Ammon's horn (tissue), 1 donor: ENCODE results near the gene CA12.

Experiments
- DNase-seq: peaks from one replicate; pipeline ENCODE4 v3.0.0-alpha.2; 2016; ENCODE audit warnings: low spot score

The CA12 gene

DNA sequence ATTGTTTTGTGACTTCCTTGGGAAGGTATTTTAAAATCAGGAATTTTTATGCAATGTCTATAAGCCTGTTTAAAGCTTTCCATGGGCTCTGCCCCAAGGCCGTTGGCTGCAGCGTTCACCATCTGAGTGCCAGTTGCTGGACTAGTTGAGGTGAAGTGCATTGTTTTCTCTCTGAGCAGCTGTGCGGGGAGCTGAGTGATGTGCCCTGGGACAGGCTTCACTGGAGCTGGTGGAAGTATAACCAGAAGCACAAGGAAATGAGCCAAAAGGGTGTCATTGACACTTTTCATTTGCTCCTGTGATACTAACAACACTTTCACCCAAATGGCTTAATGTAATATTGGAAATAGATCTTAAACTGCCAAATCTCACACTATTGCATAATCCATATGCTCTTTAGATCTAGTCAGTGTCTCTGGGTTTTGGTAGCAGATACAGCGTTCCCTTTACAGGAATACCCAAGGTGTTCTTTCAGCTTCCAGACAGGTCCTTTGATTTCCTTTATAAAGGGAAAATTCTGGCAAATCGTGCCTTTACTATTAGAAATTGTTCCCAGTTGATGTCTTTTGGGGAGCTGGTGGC lies 75.1 kb downstream of the CA12 start:
- no peak for DNase-seq

DNA sequence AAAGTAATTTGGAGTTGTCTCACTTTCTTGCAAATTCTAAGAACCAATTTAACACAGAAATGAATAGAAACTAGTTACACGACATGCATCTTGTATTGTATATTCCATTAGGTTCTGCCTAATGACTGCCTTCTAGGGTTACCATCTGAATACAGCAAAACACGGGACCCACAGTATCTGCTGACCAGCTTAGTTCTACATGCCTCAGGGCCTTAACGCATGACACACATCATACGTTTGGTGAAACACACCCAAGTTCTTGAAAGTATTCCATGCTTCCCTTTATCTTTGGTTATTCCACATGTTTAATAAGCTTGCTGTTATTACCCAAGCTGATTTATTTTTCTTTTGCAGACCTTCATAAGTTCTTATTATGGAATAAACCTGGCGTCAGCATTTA lies 76.4 kb downstream of the CA12 start:
- no peak for DNase-seq

DNA sequence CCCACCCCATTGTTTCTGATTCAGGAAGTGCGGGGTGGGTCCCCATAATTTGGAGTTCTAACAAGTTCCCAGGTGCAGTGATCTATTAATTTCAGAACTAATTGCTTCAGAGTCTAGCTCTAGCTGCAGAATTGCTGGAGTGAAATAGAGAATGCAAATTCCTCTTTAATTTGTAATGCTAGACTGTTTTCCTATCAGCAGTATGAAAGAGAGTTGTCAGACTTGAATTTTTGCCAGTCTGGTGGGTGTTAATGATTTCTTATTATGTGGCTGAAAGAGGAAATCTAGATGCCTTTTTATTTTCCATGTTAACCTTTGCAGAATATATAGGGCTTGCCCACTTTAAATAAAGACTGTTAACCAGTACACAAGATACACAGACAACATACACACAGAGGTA lies 80.6 kb downstream of the CA12 start:
- DNase-seq: no peak

DNA sequence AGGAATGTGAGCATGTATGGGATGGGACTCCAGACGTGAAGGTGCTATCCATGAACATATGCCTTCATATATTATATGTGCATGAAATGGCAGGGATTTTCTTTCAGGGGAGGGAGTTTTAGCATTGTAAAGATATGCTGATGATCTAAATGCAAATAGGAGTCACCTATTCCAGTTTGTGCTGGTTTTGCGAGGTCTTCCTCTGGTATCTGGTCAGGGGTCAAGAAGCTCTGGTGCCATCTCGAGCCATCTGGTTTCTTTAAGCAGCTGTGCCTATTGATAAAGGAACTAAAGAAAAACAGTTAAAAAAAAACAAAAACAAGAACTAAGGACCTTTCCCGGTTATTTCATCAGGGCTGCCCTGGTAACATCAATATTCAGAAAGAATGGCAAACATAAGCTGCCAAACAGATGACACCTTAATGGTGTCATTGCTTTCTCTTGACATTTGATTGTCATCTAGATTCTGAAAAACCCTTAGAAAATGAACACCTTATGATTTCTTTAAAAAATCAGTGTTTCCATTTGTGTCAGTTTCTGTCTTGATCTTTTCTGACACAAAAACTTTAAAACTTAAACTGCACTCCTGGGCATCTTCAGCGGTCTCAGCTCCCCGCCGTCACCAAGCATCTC lies 81.6 kb downstream of the CA12 start:
- no peak for DNase-seq

DNA sequence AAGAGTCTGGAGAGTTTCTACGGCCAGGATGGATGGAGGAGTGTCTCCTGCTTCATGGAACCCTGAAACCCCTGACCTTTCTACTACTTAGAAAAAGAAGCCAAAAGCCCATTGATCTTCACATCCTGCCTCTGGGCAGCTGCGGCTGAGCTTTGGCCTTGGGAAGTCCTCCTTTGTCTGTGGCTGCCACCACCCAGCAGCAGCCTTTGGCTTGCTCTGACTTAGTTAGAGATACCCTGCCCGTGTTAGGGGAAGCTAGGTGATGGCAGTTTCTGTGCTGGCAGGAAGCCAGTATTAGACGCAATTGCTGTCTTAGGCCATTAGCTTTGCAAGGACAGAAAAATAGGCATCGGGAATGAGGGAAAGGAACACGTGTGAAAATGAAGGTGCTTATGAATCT lies 85.5 kb downstream of the CA12 start:
- no peak for DNase-seq

DNA sequence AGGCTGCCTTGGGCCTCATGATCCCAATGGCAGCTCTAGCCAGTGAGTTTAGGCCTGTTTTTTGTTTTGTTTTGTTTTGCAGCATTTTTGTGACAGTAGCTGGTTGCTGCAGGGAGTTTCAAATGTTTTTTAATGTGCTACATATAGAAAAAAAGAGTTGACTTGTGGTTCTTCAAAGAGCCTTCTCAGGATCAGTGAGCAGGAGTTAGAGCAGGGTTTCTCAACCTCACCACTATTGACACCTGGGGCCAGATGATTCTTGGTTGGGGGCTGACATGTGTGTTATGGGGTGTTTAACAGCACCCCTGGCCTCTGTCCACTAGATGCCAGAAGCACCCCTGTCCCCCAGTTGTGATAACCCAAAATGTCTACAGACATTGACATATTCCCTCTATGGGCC lies 86.3 kb downstream of the CA12 start:
- no peak for DNase-seq

DNA sequence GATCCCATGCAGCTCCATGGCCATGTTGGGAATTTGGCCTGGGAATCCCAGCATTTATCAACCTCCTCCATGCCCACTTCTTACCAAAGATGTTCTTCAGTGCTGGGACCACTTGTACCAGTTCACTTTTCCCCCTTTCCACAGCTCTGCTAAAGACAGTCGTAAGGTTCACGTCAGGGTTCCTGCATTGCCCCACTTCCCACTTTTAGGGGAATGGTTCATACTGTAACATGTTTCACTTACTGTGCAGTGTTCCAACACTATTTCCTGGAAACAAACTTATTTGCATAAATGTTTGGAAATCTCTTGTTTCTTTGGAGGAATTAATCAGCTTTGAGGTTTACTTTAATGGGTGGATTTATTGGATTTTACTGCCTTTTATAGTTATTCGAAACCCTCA lies 87.3 kb downstream of the CA12 start:
- no peak for DNase-seq

DNA sequence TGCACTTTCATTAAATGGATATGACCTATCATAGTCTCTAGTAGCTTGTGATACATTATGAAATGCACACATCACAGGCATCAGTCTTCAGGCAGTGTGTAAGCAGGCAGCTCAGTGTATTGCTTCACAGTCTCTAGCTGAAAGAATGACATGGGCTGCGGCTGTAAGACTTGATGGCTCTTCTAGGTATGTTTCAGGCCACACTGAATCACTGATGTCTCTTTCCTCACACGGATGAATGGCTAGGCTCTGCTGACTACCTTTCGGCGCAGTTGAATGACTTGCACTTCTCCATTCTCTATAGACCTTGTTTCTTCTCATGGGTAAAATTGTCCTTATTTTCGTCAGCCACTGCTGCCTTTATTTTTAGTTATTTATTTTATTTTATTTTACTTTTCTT lies 88.9 kb downstream of the CA12 start:
- no peak for DNase-seq

DNA sequence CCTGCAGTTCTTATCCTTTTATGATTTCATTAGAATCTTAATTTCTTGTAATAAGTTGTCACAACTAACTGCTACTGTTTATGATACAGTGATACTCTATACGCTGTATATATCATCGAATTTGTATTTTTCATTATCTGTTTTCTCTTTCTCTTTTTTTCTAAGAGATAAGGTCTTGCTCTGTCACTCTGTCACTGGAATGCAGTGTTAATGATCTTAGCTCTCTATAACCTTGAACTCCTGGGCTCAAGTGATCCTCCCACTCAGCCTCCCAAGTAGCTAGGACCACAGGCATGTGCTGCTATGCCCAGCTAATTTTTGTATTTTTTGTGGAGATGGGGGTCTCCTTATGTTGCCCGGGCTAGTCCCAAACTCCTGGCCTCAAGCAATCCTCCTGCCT lies 89.4 kb downstream of the CA12 start:
- no peak for DNase-seq

DNA sequence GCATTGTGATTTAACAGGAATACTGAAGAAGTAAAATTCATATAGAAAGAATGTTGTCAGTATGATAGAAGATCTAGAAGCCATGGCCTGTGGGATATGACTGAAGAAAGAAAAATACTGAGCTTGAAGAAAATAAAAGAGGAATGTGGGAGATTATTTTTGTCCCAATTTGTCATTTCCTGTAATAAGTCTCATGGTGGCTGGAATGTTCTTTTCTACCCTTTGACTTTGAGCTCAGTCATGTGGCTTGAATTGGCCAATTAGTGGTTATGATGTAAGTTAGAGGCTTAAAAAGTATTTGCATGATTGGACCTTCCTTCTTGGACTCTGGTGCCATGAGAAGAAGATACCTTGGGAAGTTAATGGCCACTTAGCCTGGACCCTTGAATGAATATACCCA lies 90.1 kb downstream of the CA12 start:
- DNase-seq: no peak

DNA sequence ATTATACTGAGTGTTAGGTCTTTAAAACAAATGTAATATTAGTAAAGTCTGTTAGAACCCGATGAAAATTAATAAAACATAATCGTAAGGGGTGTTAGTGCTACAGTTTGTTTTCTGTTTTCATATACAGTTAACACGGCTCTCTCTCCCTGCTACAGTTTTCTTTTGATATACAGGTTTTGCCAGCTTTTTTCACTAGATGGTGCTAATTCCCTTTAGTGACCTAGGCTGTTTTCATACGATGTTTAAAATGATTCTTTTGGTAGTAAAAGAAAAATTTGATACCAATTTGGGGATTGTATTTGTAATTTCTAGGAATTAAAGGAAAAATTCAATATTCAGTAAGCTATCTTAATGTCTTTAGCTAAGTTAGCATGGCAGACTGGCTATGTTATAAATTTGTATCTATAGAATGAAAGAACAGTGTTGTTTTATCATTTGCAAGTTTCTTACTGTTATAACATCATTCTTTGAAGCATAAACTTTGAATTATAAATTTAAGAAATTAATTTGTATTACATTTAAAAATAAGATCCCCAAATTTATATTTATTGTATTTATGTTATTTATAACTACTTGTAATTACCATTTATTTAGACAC lies 92.8 kb downstream of the CA12 start:
- DNase-seq: peak; percentile 64

DNA sequence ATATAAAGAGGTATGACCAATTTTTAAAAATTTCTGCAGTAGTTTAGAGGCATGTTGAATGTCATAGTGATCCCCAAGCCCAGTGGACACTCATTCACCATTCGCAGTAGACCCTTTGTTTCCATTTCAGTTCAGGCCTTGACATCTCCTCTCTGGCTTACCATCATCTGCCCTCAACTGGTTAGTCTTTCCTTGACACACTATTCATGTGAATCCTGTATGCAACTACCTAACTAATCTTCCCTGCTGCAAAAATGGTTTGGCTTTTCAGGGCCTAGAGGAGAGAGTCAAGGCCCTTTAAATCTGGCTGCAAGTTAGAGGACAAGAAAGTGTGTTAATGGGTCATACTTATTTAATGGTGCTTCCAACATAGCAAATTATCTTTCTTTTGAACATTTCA lies 93.3 kb downstream of the CA12 start:
- DNase-seq: peak; percentile 23

DNA sequence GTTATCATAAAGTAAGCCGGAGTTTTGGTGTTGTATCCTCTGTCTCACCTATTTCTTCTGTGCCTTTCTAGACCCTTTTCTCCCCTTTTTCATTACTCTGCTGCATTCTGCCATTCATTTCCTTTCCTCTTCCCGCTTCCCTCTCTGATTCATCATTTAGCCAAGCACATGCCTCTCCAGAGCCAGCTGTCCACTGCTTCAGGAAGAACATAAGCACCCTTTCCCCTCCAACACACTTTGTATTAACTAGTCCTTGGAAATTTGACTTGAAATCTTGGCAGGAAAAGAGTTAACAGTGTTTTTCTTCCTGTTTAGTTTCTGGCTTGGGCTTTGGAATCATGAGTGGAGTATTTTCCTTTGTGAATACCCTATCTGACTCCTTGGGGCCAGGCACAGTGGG lies 94.5 kb downstream of the CA12 start:
- DNase-seq: no peak

DNA sequence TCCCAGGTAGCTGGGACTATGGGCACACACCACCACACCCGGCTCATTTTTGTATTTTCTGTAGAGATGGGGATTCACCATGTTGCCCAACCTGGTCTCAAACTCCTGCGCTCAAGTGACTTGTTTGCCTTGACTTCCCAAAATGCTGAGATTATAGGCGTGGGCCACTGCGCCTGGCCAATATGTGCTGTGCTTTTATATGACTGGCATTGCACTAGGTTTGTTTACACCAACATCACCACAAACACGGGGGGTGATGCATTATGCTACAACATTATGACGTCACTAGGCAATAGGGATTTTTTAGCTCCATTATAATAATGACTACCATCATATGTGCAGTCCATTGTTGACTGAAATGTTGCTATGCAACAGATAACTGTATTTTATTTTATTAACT lies 97.3 kb downstream of the CA12 start:
- DNase-seq: no peak

DNA sequence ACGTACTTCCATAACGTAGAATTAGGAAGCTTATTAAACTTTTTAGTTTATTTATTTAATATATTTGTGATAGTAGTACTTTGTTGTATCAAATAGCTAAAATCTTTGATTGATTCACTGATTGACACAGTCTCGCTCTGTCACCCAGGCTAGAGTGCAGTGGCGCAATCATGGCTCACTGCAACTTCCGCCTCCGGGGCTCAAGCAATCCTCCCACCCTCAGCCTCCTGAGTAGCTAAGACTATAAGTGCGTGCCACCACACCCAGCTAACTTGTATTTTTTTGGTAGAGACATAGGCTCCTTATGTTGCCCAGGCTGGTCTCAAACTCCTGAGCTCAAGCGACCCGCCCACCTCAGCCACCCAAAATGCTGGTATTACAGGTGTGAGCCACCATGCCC lies 98.5 kb downstream of the CA12 start:
- DNase-seq: no peak

DNA sequence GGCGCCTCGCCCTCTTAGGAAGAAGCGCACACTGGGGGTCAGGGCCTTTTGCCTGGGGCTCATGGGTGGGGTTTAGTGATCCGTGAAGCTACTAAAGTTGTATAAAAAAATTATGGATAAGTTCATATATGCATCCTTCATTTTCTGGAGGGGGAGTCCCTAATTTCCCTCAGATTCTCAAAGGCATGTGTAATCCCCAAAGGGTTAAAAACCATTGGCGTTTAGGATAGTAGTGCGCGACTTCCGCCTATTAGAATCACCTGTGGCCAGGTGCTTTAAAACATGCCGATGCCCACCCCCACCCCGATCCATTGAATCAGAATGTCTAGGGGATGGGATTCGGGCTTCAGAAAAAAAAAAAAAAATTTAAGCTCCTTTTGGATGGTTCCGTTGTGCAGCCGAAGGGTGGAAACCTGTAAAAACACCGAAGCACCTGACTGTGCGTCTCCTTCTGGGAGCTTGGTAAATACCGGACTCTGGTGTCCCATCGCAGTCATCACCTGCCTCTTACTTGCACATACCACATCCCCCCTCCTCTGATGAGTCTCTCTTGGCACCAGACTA lies 103.7 kb downstream of the CA12 start:
- peak; percentile 16 for DNase-seq

DNA sequence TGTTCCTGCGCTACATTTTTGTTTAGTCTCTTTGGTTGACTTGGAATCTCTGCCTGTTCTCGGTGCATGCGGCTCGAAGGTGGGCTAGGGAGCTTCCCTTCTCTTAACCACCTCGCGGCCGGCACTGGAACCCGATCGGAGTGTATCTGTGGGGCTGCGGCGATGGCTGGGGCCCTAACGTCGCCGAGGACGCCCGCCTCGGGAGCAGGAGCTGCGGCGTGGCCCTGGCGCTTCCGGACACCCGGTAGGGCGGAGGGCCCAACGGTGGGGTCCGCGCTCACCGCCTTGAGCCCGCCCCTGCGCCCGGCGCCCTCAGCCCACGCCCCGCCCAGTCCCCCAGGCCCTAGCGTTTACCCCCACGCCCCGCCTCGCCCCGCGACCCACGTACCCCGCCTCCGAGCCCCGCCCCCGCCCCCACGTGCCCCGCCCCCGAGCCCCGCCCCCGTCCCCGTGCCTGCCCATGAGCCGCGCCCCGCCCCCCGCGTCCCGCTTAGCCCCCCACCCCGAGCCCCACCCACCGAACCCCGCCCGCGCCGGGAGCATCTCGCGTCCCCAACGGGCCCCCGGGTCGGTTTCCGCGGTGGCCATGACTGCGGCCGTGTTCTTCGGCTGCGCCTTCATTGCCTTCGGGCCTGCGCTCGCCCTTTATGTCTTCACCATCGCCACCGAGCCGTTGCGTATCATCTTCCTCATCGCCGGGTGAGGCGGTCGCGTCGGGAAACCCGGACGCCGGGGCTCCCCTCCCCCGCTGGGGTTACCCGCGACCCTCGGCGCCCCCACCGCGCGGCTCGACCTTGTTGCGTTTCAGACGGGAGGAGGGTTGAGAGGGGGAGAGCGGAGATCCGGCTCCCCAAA lies 104.4 kb downstream of the CA12 start, which contains the start of gene APH1B:
Gene APH1B (plus strand): TSS at position 568 of the 855 bp plus-strand sequence. CDS start 19 bp downstream, at position 587.
- DNase-seq: peak; percentile 88

DNA sequence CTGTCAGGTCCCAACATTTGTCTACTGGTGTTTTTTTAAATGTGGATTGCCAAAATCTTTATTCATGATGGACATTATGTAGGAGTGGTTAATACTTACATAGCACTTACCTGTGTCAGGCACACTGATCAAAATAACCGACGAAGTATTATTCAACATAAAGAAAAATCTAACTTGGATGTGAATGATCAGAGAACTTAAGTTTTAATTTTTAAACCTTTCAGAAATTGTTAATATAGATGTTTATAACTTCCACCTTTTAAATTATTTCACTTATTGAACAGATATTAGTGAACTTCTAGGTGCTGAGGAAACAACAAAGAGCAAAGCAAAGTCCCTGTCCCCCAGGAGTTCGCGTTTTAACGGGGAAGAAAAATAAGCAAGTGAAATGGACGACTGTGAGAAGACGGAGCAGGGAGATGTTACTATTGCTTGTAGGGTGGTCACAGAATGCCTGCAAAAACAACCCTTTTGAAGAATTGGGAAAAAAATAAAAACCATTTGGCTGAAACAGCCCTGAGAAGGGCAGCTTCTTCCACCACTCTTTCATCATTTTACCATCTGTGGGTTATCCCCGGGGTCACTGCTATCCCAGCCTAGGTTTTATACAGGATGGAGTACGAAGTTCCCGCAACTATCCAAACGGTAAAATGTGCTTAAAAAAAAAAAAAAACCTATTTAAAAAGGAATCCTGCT lies 105.2 kb downstream of the CA12 start:
- DNase-seq: no peak

DNA sequence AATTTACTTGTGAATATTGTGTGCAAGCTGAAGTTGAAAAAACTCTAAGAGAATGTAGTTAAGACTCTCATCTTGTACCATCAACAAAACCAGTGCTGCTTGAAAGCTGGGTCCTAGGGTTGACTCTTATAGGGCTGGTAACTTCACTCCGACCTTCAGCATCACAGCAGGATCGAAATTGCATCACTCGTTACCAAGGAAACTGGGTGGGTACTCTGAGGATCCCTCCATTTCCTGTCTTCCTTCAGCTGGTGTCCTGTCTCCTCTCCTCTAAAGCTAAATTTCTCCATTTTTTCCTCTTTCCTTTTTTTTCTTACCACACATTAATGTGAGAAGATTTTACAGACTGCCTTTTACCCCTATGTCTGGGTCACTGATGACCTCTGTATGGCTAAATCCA lies 107.2 kb downstream of the CA12 start:
- DNase-seq: no peak
